HUES64 (cell line): ENCODE measurements around the gene CFAP73.

ENCODE experiments used
- H3K27ac ChIP-seq: 2 replicates; pipeline ENCODE4 v1.7.0; 2013; ENCODE audit warnings: low read depth, low read length, inconsistent platforms
- H3K27me3 ChIP-seq: 2 replicates; pipeline ENCODE4 v1.6.1; 2013; ENCODE audit warnings: mild to moderate bottlenecking, low read length; ENCODE audit not compliant: insufficient read depth
- H3K36me3 ChIP-seq: 2 replicates; pipeline ENCODE4 v1.6.1; 2013; ENCODE audit warnings: mild to moderate bottlenecking, low read length; ENCODE audit not compliant: insufficient read depth
- H3K4me1 ChIP-seq: 2 replicates; pipeline ENCODE4 v1.6.1; 2013; ENCODE audit warnings: mild to moderate bottlenecking, low read length, moderate library complexity; ENCODE audit not compliant: insufficient read depth
- H3K4me3 ChIP-seq: 2 replicates; pipeline ENCODE4 v1.5.1; 2013; ENCODE audit warnings: mild to moderate bottlenecking, low read length, moderate library complexity
- H3K9ac ChIP-seq: 2 replicates; pipeline ENCODE4 v1.6.1; 2013; ENCODE audit warnings: mild to moderate bottlenecking, low read depth, low read length
- H3K9me3 ChIP-seq: 2 replicates; pipeline ENCODE4 v1.6.1; 2013; ENCODE audit warnings: low read depth, low read length; ENCODE audit not compliant: insufficient read depth
- WGBS: fragments of 150-250, 120-280 bp; methylation state at CpG from one replicate; pipeline ENCODE4 v1.1.7; 2013; ENCODE audit warnings: missing lambda C conversion rate; 5-methylcytosine and 5-hydroxymethylcytosine counted together

CFAP73 gene

GRCh38 chr12:113143959-113144358, 5.6 kb upstream of the CFAP73 start:
- 97% methylated on average over 7 of the region's 8 CpGs for WGBS

GRCh38 chr12:113144806-113145205, 4.7 kb upstream of the CFAP73 start:
- 0 out of 2 replicates have a peak, but pooled peaks cover 4% of the 10 kb centered on the region for H3K9me3 ChIP-seq
- 89% methylated on average over 5 of the region's 5 CpGs for WGBS
- H3K4me1 ChIP-seq: peaks cover 6% of the 10 kb centered on the region; the same call in 1 of the 2 replicates
- H3K4me3 ChIP-seq: no peak overlapping the region
- no peaks in the 10 kb centered on the region for H3K36me3 ChIP-seq
- H3K27ac ChIP-seq: no peak overlapping the region
- 0 out of 2 replicates have a peak, but pooled peaks cover under 1% of the 10 kb centered on the region for H3K27me3 ChIP-seq
- H3K9ac ChIP-seq: no peak overlapping the region

More at GRCh38 chr12:113143959-113144358, 5.6 kb upstream of the CFAP73 start:
- H3K9me3 ChIP-seq: 0 out of 2 replicates have a peak, but pooled peaks cover 4% of the 10 kb centered on the region
- H3K9ac ChIP-seq: no peak overlapping the region
- no peaks in the 10 kb centered on the region for H3K27me3 ChIP-seq
- no peak overlapping the region for H3K4me3 ChIP-seq
- H3K27ac ChIP-seq: no peak overlapping the region
- H3K36me3 ChIP-seq: no peaks in the 10 kb centered on the region
- H3K4me1 ChIP-seq: no peaks in the 10 kb centered on the region

GRCh38 chr12:113145720-113146551, 3.6 kb upstream of the CFAP73 start:
- H3K27me3 ChIP-seq: peaks cover 6% of the 10 kb centered on the region; the same call in 1 of the 2 replicates

DNA sequence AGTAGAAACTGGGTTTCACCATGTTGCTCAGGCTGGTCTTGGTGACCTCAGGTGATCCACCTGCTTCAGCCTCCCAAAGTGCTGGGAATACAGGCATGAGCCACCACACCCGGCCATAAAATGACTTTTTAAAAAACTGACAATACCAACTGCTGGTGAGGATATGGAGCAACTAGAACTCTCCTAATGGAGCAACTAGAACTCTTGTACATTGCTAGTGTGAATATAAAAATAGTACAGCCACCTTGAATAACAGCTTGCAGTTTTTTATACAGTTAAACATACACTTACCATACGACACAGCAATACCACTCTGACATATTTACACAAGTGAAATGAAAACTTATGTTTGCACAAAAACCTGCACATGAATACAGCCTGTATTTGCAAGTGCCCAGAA, 2.5 kb upstream of the CFAP73 start:
- no peak overlapping the region for H3K27ac ChIP-seq
- H3K9ac ChIP-seq: no peak overlapping the region
- 0 out of 2 replicates have a peak, but pooled peaks cover 4% of the 10 kb centered on the region for H3K9me3 ChIP-seq
- no peaks in the 10 kb centered on the region for H3K36me3 ChIP-seq
- 86% methylated on average over 2 of the region's 2 CpGs for WGBS
- peaks cover 10% of the 10 kb centered on the region; the same call in 1 of the 2 replicates for H3K4me1 ChIP-seq
- H3K27me3 ChIP-seq: peaks cover 12% of the 10 kb centered on the region
- H3K4me3 ChIP-seq: no peak overlapping the region

More at GRCh38 chr12:113145720-113146551, 3.6 kb upstream of the CFAP73 start:
- 83% methylated on average over 12 of the region's 12 CpGs for WGBS
- H3K36me3 ChIP-seq: no peaks in the 10 kb centered on the region
- 0 out of 2 replicates have a peak, but pooled peaks cover 4% of the 10 kb centered on the region for H3K9me3 ChIP-seq
- no peak overlapping the region for H3K4me3 ChIP-seq
- peaks cover 10% of the 10 kb centered on the region; the same call in 1 of the 2 replicates for H3K4me1 ChIP-seq
- H3K27ac ChIP-seq: no peak overlapping the region
- H3K9ac ChIP-seq: no peak overlapping the region

GRCh38 chr12:113151655-113152054, 2.1 kb downstream of the CFAP73 start:
- H3K4me1 ChIP-seq: peaks cover 10% of the 10 kb centered on the region; the same call in 1 of the 2 replicates

GRCh38 chr12:113152196-113152834, 2.8 kb downstream of the CFAP73 start:
- Histone ChIP-seq H3K4me3 (peak overlapping the region; percentile 57), H3K4me1 (peaks cover 10% of the 10 kb centered on the region; the same call in 1 of the 2 replicates), H3K27me3 (peaks cover 51% of the 10 kb centered on the region), H3K36me3 (peaks cover 3% of the 10 kb centered on the region; the same call in 1 of the 2 replicates), H3K9me3 (0 out of 2 replicates have a peak, but pooled peaks cover 1% of the 10 kb centered on the region), H3K9ac (no peak overlapping the region), H3K27ac (no peak overlapping the region)
- WGBS: 46% methylated on average over 7 of the region's 9 CpGs

More at GRCh38 chr12:113151655-113152054, 2.1 kb downstream of the CFAP73 start:
- WGBS: 91% methylated on average over 3 of the region's 3 CpGs
- Histone ChIP-seq H3K9ac (no peak overlapping the region), H3K27me3 (peaks cover 51% of the 10 kb centered on the region), H3K4me3 (no peak overlapping the region), H3K36me3 (no peaks in the 10 kb centered on the region), H3K27ac (no peak overlapping the region), H3K9me3 (0 out of 2 replicates have a peak, but pooled peaks cover 4% of the 10 kb centered on the region)

DNA sequence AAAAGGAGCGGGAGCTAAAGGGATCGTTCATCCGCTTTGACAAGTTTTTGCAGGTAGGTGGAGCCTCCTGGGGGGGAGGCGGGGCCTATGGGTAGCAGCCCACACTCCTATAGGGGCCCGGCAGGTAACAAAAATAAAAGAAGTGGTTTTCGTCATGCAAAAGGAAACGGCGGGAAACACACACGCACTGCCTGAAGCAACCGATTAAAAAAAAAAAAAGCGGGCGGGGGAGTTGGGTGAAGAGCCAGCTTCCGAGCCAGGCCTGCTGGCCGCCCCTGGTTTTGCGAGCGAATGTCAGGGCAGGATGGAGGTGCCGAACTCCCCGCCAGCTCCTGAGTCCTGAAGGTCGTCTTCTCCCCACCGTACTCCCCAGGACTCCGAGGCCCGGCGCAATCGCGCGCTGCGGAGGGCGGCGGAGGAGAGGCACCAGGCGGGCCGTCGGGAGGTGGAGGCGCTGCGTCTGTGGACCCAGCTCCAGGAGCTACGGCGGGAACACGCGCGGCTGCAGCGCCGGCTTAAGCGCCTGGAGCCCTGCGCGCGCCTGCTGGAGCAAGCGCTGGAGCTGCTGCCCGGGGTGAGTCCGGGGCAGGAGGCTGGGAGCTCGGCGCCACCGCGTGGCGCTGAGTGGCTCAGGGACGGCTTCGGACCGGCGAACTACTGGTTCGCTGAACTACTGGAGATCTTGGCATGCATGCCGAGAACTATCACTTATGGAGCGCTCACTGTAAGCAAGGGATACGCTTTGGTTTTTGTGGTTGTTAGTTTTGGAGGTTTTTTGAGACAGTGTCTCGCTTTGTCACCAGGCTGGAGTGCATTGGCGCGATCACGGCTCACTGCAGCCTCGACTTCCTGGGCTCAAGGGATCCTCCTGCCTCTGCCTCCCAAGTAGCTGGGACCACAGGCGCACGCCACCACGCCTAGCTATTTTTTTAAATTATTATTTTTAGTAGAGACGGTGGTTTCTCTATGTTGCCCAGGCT, 3.6 kb downstream of the CFAP73 start:
- Histone ChIP-seq H3K4me1 (peaks cover 10% of the 10 kb centered on the region; the same call in 1 of the 2 replicates), H3K9me3 (no peaks in the 10 kb centered on the region), H3K27ac (no peak overlapping the region), H3K4me3 (peak overlapping the region; percentile 57), H3K36me3 (peaks cover 9% of the 10 kb centered on the region), H3K9ac (peak overlapping the region; percentile 59), H3K27me3 (peaks cover 51% of the 10 kb centered on the region)
- 9% methylated on average over 69 of the region's 70 CpGs for WGBS

GRCh38 chr12:113154351-113154973, 4.9 kb downstream of the CFAP73 start:
- WGBS: 9% methylated on average over 51 of the region's 51 CpGs
- H3K27ac ChIP-seq: no peak overlapping the region
- peaks cover 7% of the 10 kb centered on the region; the same call in 1 of the 2 replicates for H3K4me1 ChIP-seq
- H3K36me3 ChIP-seq: peaks cover 22% of the 10 kb centered on the region
- H3K4me3 ChIP-seq: peak overlapping the region; percentile 55
- no peaks in the 10 kb centered on the region for H3K9me3 ChIP-seq
- peaks cover 51% of the 10 kb centered on the region for H3K27me3 ChIP-seq
- peak overlapping the region; percentile 33; the same call in 1 of the 2 replicates for H3K9ac ChIP-seq

DNA sequence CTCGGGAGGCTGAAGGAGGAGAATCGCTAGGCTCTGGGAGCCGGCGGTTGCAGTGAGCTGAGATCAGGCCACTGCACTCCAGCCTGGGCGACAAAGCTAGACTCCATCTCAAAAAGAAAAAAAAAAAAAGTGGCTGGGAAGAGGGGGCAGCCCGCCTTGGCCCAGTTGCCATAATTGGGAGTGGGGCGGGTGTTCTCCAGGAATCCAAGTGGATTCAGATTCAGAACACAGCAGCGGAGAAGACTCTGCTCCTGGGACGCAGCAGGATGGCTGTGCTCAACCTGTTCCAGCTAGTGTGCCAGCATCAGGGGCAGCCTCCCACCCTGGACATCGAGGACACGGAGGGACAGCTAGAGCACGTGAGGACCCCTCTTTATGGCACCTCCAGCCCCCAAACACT, 5.5 kb downstream of the CFAP73 start:
- peaks cover 2% of the 10 kb centered on the region; the same call in 1 of the 2 replicates for H3K4me1 ChIP-seq
- H3K27ac ChIP-seq: no peak overlapping the region
- H3K36me3 ChIP-seq: peaks cover 28% of the 10 kb centered on the region
- no peak overlapping the region for H3K9ac ChIP-seq
- H3K9me3 ChIP-seq: no peaks in the 10 kb centered on the region
- H3K4me3 ChIP-seq: peak overlapping the region; percentile 55; the same call in 1 of the 2 replicates
- 83% methylated on average over 12 of the region's 12 CpGs for WGBS
- peaks cover 48% of the 10 kb centered on the region for H3K27me3 ChIP-seq

- WGBS: 84% methylated on average over 7 of the region's 7 CpGs
- Histone ChIP-seq H3K27ac (no peak overlapping the region), H3K9me3 (no peaks in the 10 kb centered on the region), H3K36me3 (peaks cover 34% of the 10 kb centered on the region), H3K9ac (no peak overlapping the region), H3K4me3 (no peak overlapping the region), H3K27me3 (peaks cover 45% of the 10 kb centered on the region), H3K4me1 (no peaks in the 10 kb centered on the region)
Measured at GRCh38 chr12:113155646-113156045, 6.1 kb downstream of the CFAP73 start.
